ENCODE results near the gene ANKMY2.
"Not testable (repeated sequence)": the region's sequence is repeated elsewhere in the genome, so short reads cannot be mapped to it uniquely, and the experiment has no call there.

The ANKMY2 gene

DNA sequence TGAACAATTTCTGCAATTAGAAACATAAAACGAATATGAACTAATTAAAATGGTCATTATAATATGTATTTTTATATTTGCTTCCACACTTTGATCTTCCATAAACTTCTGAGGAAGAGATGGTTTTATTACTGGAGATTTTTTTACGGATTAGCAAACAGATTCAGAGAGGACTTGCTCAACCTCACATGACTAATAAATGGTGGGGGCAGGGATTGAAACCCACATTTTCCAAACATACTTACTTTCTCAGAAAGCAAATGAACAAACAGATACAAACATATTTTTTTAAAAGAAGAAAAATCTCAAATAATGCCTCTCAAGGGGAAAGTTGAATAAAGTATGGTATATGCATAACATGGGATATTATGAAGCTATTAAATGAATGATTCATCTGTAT lies 18.3 kb downstream of the ANKMY2 start:
- no peak for DNase-seq (ENCODE audit: low read depth in 2 of 2, low spot score in 1 of 2)

DNA sequence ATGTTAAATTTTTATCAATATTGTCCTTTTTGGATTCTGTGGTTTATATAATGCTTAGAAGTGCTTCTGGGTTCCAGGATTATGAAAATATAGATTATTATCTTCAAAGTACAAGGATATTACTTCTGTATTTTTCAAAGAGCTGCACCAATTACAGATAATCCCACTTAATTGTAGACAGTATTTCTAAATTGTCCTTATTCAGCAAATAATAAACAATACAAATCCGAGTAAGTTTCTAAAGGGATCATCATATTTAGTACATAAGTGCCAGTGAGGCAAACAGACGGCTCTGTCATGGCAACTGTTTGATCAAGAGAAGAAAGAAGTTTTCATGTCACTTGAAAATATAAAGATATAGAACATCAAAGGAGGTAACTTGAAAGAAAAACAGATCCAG lies 19.2 kb downstream of the ANKMY2 start:
- DNase-seq (ENCODE audit: low read depth in 2 of 2, low spot score in 1 of 2), result no peak

DNA sequence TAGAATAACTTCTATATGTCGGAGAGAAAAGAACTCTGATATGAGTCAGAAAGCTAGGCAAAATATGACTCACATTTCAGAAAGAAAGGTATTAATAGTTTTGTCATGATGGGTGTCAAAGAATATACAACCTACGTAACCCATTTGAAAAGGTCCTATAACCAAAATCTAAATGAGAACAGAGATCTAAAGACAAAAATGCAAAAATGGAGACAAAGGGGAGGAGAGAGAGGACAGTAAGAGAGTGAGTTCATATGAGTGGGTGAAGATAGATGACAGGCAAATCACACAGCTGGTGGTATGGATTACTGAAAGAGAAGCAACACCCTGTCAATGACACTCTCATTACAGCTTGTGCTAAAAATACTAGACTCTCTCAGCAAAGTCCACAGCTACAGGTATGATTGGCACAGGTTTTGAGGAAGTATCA lies 25.6 kb downstream of the ANKMY2 start:
- no peak for DNase-seq (ENCODE audit: low read depth in 2 of 2, low spot score in 1 of 2)

DNA sequence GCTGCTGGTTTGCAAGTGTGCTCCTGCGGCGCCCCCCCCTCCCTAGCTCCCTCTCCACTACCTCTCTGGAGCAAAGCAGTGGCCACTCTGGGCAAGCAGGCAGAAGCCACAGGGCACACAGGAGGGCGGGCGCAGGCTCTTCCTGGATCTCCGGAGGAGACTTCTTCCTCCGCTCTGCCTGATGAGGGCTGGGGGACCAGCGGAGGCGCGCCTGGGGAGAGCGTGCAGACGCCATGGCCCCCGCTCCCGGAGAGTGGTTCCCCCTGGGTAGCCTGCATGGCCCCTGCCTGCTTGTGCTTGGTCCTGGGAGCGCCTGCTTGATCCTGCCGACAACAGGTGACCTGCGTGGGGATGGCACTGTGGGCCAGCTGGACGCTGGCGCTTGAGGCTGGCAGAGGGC lies 29.0 kb downstream of the ANKMY2 start:
- DNase-seq (ENCODE audit: low read depth in 2 of 2, low spot score in 1 of 2), result no peak

DNA sequence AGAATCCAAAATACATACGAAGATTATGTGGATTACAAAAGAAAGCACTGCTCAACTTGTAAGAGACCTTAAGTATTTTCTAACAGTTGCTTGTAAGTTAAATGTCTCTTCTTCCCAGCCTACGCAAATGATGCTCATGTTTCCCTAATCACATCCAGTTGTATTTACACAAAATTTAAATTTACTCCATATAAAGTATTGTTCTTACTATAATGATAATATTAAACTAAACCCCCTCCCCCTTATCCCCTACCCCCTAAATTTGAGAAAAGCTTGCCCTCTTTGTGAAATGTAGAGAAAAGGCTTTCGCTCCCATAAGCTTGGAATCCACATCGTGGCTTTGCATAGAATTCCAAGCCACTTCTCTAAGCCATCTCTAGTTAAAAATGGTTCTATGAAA lies 29.4 kb downstream of the ANKMY2 start:
- DNase-seq (ENCODE audit: low read depth in 2 of 2, low spot score in 1 of 2), result no peak

DNA sequence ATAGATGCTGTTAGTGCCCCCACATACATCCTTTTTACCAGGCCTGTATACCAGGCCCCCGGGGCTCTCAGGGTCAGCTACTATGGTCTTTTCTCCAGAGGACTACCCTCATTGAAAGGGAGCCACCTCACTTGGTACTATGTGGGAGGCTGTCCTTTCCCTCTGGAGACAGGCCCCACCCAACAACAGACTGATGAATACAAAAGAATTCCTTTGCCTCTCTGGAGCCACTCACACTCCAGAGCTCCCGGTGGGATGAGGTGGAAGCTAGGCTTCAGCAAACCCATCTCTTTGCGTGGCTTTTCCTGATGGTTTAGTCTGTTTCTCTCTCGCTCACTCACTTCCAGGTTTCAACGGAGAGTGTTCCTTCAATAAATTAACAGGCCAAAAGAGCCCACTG lies 30.3 kb downstream of the ANKMY2 start:
- no peak for DNase-seq (ENCODE audit: low read depth in 2 of 2, low spot score in 1 of 2)

DNA sequence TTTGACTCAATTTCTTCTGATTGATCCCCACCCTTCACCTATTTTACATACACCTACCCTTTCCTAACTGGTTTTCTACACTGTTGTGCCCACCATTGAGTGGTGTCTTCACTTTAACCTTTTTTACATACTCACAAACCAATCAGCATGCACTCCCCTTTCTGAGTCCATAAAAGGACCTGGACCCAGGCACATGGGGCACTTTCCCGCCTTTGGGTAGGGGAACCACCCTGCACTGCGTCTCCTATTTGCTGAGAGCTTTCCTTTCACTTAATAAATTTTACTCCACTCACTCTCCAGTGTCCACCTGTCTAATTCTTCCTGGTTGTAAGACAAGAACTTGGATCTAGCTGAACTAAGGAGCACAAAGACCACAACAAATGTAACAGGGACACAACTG lies 33.8 kb downstream of the ANKMY2 start:
- DNase-seq (ENCODE audit: low read depth in 2 of 2, low spot score in 1 of 2), result no peak

DNA sequence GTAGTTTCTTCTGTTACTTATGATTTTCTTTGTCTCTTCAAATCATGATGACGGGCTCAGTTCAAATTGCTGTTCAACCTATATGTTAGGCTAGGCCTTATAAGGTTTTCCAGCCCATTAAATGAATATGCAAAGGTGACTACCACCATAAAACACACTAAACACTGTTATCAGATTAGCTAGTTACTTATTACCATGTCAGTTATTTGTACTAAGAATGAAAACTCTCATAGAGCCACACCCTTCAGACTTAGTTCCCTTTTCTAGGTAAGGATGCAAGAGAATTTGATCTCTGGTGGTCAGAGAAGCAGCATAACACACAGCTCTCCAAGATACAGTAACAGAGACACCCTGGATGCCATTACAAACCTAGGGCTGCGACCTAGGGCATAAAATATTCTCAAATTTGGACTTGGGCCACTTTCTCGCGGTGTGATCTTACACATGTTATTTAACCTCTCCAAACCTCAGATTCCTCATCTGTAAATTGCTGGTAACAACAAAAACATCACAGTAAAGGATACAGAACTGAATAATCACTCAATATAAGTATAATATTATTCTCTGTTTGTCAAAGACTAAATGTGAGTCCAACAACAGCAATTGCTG lies 35.6 kb downstream of the ANKMY2 start:
- DNase-seq (ENCODE audit: low read depth in 2 of 2, low spot score in 1 of 2), result no peak

DNA sequence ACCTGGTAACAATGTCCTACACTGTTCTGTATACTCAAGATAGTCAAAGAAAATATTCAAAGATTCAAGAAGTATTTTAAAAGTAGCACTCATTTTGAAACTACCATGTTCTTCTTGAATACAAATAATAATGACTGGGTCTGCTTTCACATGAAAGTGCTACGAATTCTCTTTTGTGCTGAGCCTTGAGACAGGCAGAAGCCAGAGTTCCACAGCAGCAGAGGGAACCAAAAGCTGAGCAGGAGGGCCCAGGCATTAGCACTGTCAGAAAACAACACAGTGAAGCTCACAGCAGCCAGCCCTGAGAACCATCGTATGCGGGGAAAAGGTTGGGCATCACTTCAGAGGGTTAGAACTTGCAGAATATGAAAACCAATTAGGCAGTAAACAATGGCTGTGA lies 38.9 kb downstream of the ANKMY2 start:
- no peak for DNase-seq (ENCODE audit: low read depth in 2 of 2, low spot score in 1 of 2)

DNA sequence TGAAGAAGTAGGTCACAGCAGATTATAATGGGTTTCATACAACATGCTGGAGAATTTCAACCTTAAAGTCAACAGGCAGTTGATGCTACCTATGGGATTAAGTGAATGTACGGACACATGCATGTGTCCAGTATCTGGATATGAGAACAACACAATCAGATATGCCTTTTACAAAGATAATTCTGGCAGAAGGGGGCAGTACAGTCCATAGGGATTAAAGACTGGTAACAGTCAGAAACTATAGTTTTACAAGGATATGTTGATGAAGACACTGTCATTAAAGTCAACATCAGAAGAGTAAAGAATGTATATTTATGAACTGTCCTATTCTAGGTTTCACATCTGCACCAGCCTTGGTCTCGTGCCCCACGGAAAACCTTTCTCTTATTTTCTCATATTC lies 41.5 kb downstream of the ANKMY2 start:
- no peak for DNase-seq (ENCODE audit: low read depth in 2 of 2, low spot score in 1 of 2)

DNA sequence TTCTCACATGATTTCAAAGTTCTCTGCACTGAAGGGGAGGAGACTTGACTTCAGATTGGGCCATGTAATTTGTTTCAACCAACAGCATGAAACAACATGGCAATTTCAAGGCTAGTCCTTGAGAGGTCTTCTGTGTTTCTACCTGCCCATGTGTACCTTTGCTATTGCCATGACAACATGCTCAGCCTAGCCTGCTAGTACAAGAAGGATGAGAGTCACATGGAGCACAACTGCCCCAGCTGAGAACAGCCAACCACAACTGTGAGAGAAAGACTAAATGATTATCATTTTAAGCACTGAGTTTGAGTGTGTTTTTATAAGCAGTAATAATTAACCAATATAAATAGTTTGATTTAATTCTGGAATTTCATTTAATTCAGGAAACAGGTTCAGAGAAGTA lies 41.9 kb downstream of the ANKMY2 start:
- DNase-seq (ENCODE audit: low read depth in 2 of 2, low spot score in 1 of 2), result no peak

DNA sequence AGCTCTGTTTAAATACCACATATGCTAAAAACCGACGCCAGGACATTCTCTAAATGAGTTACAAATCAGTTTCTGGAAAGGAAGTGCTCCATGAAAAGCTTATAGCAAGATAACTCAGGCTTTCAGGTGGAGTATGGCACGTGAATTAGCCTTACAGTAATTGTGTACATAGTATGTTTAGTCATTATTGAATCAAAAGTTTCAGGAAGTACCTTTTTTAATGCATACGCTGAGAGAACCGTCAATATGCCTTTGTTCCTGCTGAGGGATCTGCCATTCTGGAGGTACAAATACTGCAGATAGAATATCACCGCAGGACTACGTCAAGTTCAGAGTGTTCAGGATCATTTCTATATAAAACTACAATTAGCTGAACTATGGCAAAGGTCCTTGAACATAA lies 45.7 kb downstream of the ANKMY2 start:
- DNase-seq (ENCODE audit: low read depth in 2 of 2, low spot score in 1 of 2), result no peak

DNA sequence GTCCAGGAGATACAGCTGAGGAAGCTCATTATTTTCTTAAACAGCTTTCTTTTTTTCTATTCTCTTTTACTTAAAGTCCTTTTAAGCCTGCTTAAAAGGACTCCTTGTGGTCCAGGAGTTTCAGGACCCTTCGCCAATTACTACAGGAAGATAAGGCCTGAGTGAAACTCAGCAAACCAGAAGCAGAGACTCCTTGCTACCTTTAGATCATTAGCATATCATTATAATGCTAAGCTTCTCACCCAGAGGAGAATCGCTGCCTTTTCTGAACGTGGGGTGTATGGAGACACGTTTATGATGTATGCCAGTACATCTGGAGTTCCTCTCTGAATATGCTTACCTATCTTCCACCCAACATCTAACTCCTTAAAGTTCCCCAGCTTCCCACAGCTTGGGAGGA lies 47.5 kb downstream of the ANKMY2 start:
- no peak for DNase-seq (ENCODE audit: low read depth in 2 of 2, low spot score in 1 of 2)

DNA sequence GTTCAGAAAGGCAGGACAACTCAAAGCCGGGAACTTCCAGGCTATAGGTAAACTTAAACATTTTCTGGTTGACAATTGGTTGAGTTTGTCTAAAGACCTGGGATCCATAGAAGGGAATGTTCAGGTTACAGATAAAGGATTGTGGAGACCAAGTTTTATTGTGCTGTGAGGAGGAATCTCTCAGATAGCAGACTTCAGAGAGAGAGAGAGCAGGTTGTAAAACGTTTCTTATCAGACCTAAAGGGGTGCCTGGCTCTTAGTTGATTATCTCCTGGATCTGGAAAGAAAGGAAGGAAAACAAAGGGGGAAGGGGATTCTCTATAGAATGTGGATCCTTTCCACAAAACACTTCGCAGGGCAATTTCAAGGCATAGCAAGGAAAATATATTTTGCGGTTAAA lies 50.0 kb downstream of the ANKMY2 start:
- DNase-seq (ENCODE audit: low read depth in 2 of 2, low spot score in 1 of 2), result not testable (repeated sequence)

DNA sequence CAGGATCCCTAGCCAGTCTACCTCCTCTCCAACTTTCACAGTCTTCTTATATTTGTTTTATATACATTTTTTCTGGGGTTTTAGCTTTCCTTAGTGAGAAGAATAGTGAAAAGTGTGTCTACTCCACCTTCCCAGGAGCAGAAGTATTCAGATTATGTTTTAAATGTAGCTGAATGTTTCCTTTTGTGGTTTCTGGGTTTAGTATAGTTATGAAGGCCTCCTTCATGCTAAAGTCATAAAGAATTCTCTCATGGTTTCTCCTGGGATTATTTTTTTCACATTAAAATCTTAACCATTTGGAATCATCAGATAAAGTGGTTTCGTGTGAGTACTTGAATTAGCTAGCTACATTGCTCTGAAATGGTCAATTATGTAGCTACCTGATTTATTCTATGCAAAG lies 50.9 kb downstream of the ANKMY2 start:
- no peak for DNase-seq (ENCODE audit: low read depth in 2 of 2, low spot score in 1 of 2)

DNA sequence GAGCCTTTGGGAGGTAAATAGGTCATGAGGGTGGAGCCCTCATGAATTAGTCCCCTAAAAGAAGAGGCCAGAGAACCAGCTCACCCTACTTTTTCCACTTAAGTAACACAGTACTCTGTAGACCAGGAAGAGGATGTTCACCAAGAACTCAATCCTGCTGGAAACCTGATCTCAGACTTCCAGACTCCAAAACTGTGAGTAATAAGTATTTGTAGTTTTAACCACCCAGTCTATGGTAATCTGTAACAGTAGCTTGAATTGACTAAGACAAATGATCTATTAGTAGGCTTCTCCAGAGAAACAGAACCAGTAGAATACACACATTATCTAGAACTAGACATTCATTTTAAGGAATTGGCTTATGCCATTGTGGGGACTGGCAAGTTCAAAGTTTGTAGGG lies 51.5 kb downstream of the ANKMY2 start:
- no peak for DNase-seq (ENCODE audit: low read depth in 2 of 2, low spot score in 1 of 2)

DNA sequence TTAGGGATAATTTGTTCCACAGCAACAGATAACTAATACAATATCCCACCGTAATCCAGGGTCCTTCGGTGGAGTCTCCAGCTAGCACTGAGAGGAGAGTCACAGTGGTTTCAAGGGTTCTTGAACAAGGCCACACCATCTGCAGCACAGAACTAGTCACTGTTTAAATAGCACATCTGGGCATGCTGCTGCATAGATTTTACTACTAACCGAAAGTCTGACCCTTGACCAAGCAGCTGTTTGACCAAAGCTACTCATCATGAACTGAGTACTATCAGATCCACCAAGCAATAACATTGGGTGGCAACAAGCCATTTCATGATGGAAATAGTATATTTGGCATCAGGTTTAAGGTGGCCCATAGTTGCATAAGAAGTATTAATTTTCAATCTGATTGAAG lies 53.2 kb downstream of the ANKMY2 start:
- no peak for DNase-seq (ENCODE audit: low read depth in 2 of 2, low spot score in 1 of 2)

DNA sequence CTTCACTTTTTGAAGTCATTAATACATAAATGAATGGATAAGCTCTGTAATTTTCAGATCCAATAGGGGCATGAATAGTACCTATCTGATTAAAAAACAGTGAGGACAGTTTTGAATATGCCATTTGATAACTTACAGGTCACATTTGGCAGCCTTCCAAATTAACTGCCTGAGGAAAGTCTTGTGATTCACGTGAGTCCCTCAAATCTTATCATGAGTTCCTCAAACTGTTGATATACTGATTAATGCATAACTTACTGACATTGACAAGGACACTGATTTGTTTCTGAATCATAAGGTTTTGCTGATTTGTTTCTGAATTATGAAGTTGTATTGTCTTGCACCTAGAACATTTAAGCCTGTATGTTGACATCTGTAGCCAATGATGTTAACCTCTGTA lies 55.1 kb downstream of the ANKMY2 start:
- no peak for DNase-seq (ENCODE audit: low read depth in 2 of 2, low spot score in 1 of 2)

DNA sequence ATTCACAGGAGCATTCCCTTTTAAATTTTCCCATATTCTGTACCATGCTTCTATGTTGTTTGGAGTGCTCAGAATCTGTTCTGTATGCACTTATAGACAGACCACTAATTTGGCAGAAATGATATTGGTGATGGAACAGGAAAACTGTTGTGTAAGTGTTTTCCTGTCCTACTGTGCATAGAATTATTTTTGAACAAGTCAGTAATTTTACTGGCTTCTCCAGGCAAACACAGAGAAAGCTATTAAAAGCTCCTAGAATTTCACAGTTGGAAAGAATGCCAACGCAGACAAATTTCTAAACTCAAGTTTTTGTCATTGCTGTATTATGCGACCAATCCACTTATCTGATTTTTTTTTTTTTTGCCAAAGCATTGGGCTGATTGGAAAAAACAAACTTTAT lies 55.7 kb downstream of the ANKMY2 start:
- no peak for DNase-seq (ENCODE audit: low read depth in 2 of 2, low spot score in 1 of 2)

DNA sequence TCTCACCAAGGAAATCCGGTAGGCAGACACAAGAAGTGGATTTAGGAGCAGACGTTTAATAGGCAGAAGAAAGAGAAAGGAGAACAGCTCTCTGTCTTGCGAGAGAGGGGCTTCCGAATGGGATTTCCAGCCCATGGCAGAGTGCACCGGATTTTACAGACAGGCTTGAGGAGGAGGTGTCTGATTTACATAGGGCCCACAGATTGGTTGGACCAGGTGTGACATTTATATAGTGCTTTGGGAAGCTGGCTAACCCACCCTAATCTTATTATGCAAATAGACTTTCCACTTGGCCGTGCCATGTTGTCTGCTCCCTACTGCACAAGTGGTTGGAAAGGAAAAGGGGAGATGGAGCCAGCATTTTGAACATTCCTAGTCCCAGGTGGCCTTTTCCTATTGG lies 57.8 kb downstream of the ANKMY2 start:
- DNase-seq (ENCODE audit: low read depth in 2 of 2, low spot score in 1 of 2), result no peak

DNA sequence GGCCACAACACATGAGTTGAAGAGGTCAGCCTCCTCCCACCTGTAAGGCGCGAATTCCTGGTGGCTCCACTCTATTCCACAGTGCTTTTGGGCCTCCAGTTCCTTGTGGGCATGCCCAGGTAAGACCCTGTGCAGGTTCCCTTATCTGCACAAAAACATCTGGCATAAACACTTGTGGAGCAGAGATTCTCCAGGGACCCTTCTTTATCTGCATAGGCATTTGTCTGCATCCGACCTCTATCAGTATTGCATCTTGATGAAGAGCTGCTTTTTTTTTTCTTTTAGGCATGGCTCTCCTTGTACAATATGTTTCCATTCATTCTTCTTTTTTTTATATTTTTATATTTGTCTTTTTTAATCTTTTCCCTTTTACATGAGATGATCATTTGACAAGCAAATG lies 58.4 kb downstream of the ANKMY2 start:
- DNase-seq (ENCODE audit: low read depth in 2 of 2, low spot score in 1 of 2), result no peak

DNA sequence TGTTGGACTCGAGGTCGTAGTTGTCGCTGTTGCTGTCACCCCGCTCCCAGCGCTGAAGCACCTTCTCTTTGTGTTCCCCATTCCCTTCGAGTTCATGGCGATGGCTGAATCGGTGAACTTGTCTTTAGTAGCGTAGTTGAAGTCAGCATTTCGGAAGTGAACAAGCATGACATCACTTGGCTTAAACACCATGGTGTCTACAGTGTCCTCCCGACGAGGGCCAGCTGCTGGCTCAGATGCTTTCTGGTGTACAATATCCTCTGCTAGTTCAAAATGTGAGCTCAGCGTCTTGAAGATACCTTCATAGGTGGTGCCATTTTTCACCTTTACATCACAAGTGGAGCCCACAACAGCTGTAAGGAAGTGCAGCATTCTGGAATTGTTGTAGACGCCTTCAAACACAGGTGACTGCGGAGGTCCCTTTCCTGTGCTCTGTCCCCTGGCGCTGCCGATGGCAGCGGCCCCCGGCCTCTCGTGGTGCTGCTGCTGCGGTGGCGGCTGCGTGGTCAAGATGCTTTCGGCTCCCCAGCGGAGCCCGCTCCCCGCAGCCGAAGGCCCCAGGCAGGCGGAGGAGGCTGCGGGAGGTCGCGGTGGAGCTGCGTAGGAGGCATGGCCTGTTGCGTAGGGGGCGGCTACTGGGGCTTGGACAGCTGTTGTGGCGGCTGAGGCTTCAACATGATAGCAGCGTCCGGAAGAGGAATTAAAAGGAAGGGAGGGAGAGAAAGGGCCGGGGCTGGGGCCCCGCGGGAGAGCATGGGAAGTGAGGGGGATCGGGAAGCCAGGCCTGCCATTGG lies 59.3 kb downstream of the ANKMY2 start:
- DNase-seq (ENCODE audit: low read depth in 2 of 2, low spot score in 1 of 2), result no peak

DNA sequence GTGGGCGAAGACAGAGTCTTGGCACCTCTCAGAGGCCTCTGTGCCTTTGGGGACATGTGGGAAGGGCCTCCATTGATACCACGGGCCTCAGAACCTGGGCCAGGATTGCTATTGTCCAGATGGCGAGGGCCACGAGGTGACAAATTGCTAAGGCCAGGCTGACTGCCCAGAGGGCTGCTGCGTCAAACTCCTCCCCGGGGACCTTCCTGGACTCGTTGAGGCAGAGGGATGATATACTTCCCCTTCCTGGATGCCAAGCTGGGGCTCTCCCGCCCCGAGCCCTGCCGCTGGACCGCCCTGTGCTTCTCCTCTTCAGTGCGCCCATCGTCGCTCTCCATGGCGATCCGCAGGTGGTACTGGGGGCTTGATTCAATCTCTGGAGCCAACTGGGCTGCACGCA lies 60.0 kb downstream of the ANKMY2 start:
- DNase-seq (ENCODE audit: low read depth in 2 of 2, low spot score in 1 of 2), result no peak

Measured in stimulated activated CD8-positive, alpha-beta memory T cell treated with anti-CD3 and anti-CD28 coated beads, Interleukin-4, amount 100 ng/mL, for 4 hours (primary cell).